OCI-LY1 (cell line): ENCODE results near the gene MTOR.

Source experiments
- H2AFZ ChIP-seq: fragments of 200-600 bp; sonication (generic), shearing (Covaris generic); 2 replicates; pipeline ENCODE4 v1.6.0; 2014; ENCODE audit warnings: antibody characterized with exemption, mild to moderate bottlenecking, low read length
- H3F3A ChIP-seq: fragments of 200-600 bp; sonication (generic), shearing (Covaris generic); 2 replicates; pipeline ENCODE4 v1.6.0; 2014; ENCODE audit warnings: mild to moderate bottlenecking, antibody characterized with exemption, low read length, moderate library complexity; ENCODE audit not compliant: insufficient read depth
- H3K27ac ChIP-seq: fragments of 200-600 bp; sonication (generic); 2 replicates; pipeline ENCODE4 v1.5.1; 2014; ENCODE audit warnings: low read length, mixed run types, mild to moderate bottlenecking, low read depth; ENCODE audit not compliant: poor library complexity, severe bottlenecking
- H3K27me3 ChIP-seq: fragments of 200-600 bp; sonication (generic); 2 replicates; pipeline ENCODE4 v1.6.0; 2014; ENCODE audit warnings: antibody characterized with exemption, mild to moderate bottlenecking, low read length, moderate library complexity; ENCODE audit not compliant: insufficient read depth
- H3K36me3 ChIP-seq: fragments of 200-600 bp; sonication (generic); 2 replicates; pipeline ENCODE4 v1.6.1; 2014; ENCODE audit warnings: mild to moderate bottlenecking, antibody characterized with exemption, low read length, moderate library complexity, mixed read lengths; ENCODE audit not compliant: insufficient read depth
- H3K4me1 ChIP-seq: fragments of 200-600 bp; sonication (generic); 2 replicates; pipeline ENCODE4 v1.5.1; 2014; ENCODE audit warnings: mild to moderate bottlenecking, low read length, moderate library complexity; ENCODE audit not compliant: insufficient read depth, severe bottlenecking
- H3K4me2 ChIP-seq: fragments of 200-600 bp; sonication (generic), shearing (Covaris generic); 2 replicates; pipeline ENCODE4 v1.6.1; 2014; ENCODE audit warnings: low read length
- H3K4me3 ChIP-seq: fragments of 200-600 bp; sonication (generic); 2 replicates; pipeline ENCODE4 v1.5.1; 2014; ENCODE audit warnings: low read length, low read depth, mild to moderate bottlenecking, mixed read lengths; ENCODE audit not compliant: poor library complexity, severe bottlenecking
- H3K79me2 ChIP-seq: fragments of 200-600 bp; shearing (Covaris generic); 2 replicates; pipeline ENCODE4 v1.6.1; 2016; ENCODE audit warnings: mixed run types, low read length, mixed read lengths; ENCODE audit not compliant: insufficient read depth
- H3K9ac ChIP-seq: fragments of 200-600 bp; sonication (generic), shearing (Covaris generic); 2 replicates; pipeline ENCODE4 v1.6.1; 2014; ENCODE audit warnings: mild to moderate bottlenecking, low read length, mixed read lengths
- H3K9me2 ChIP-seq: fragments of 200-600 bp; sonication (generic), shearing (Covaris generic); 2 replicates; pipeline ENCODE4 v1.6.1; 2014; ENCODE audit warnings: low read depth, mild to moderate bottlenecking, low read length, mixed read lengths
- H3K9me3 ChIP-seq: fragments of 200-600 bp; shearing (Covaris generic); 2 replicates; pipeline ENCODE4 v1.6.1; 2014; ENCODE audit warnings: low read length, mixed read lengths
- H4K20me1 ChIP-seq: fragments of 200-600 bp; sonication (generic), shearing (Covaris generic); 2 replicates; pipeline ENCODE4 v1.6.0; 2016; ENCODE audit warnings: mild to moderate bottlenecking, low read length; ENCODE audit not compliant: insufficient read depth
- EZH2 ChIP-seq: fragments of 200-600 bp; sonication (generic), shearing (Covaris generic); IDR thresholded peaks from 2 replicates; pipeline ENCODE4 v1.8.0; 2017; ENCODE audit warnings: borderline replicate concordance, mixed run types, mild to moderate bottlenecking, antibody characterized with exemption, low read length, moderate library complexity, mixed read lengths
- TF ChIP-seq, protein P1 (sequence below): fragments of 200-600 bp; sonication (generic), shearing (Covaris generic); IDR thresholded peaks from 2 replicates; pipeline ENCODE4 v1.5.1; 2017; ENCODE audit warnings: mild to moderate bottlenecking, antibody characterized with exemption, low read length, moderate library complexity, mixed read lengths

MTOR gene

GRCh38 chr1:11193376-11193775 is 69.0 kb downstream of the MTOR start:
- H3K4me1 ChIP-seq: no peaks in the 10 kb centered on the region
- no peak overlapping the region for H3K9ac ChIP-seq
- no peak overlapping the region for H3K4me2 ChIP-seq
- no peaks in the 10 kb centered on the region for H3K79me2 ChIP-seq
- no peaks in the 10 kb centered on the region for H3F3A ChIP-seq
- H4K20me1 ChIP-seq: no peaks in the 10 kb centered on the region
- no peak overlapping the region for H3K27ac ChIP-seq
- H3K4me3 ChIP-seq: no peak overlapping the region
- H2AFZ ChIP-seq: no peak overlapping the region
- TF ChIP-seq, protein P1, sequence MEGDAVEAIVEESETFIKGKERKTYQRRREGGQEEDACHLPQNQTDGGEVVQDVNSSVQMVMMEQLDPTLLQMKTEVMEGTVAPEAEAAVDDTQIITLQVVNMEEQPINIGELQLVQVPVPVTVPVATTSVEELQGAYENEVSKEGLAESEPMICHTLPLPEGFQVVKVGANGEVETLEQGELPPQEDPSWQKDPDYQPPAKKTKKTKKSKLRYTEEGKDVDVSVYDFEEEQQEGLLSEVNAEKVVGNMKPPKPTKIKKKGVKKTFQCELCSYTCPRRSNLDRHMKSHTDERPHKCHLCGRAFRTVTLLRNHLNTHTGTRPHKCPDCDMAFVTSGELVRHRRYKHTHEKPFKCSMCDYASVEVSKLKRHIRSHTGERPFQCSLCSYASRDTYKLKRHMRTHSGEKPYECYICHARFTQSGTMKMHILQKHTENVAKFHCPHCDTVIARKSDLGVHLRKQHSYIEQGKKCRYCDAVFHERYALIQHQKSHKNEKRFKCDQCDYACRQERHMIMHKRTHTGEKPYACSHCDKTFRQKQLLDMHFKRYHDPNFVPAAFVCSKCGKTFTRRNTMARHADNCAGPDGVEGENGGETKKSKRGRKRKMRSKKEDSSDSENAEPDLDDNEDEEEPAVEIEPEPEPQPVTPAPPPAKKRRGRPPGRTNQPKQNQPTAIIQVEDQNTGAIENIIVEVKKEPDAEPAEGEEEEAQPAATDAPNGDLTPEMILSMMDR: no peak
- TF ChIP-seq EZH2: no peak
- H3K9me3 ChIP-seq: no peaks in the 10 kb centered on the region
- H3K27me3 ChIP-seq: no peaks in the 10 kb centered on the region
- no peaks in the 10 kb centered on the region for H3K9me2 ChIP-seq
- H3K36me3 ChIP-seq: peaks cover 86% of the 10 kb centered on the region

DNA sequence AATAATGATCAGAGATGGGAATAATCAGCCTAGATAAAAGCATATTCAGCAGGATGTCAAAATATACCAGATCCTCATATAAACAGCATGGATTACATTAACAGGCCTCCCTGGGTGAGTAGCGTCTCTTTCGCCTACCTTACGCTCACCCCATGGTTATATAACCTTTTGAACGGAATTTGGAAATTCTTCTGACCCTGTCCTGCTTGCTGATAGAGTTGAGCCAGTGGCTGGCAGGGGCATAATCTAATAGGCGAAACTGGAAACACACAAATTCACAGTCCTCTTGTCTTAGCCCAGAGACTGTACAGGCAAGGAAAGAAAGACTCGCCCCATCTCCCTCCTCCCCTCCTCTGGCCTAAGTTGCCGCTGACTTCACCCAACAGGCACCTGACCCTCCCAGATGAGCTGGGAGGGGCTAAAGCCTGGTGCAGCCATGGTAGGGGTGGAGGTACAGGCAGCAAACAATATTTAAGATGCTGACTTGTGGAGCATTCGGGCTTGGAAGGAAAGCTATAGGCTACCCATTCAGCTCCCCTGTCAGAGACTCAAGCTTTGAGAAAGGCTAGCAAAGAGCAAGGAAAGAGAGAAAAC is 73.4 kb downstream of the MTOR start, which contains the start of gene ANGPTL7:
Gene ANGPTL7 (plus strand): TSS at position 498 of the 594 bp plus-strand sequence. CDS start 225 bp downstream, outside the sequence.
- peaks cover 68% of the 10 kb centered on the region for H3K36me3 ChIP-seq
- H3K79me2 ChIP-seq: no peaks in the 10 kb centered on the region
- H4K20me1 ChIP-seq: no peaks in the 10 kb centered on the region
- no peaks in the 10 kb centered on the region for H3K27me3 ChIP-seq
- no peak within 1 kb of the TSS for H3K4me3 ChIP-seq
- no peak within 1 kb of the TSS for H3K9ac ChIP-seq
- no peaks in the 10 kb centered on the region for H3K9me2 ChIP-seq
- no peaks in the 10 kb centered on the region for H3F3A ChIP-seq
- no peak within 1 kb of the TSS for H3K27ac ChIP-seq
- no peaks in the 10 kb centered on the region for H3K4me1 ChIP-seq
- H3K4me2 ChIP-seq: no peak within 1 kb of the TSS
- no peaks in the 10 kb centered on the region for H3K9me3 ChIP-seq
- no peak for TF ChIP-seq EZH2
- TF ChIP-seq, protein P1: no peak
- no peak within 1 kb of the TSS for H2AFZ ChIP-seq

GRCh38 chr1:11188381-11188780 is 74.0 kb downstream of the MTOR start:
- no peak overlapping the region for H3K4me2 ChIP-seq
- no peaks in the 10 kb centered on the region for H3K9me2 ChIP-seq
- H3K79me2 ChIP-seq: no peaks in the 10 kb centered on the region
- no peak overlapping the region for H2AFZ ChIP-seq
- no peaks in the 10 kb centered on the region for H4K20me1 ChIP-seq
- no peak overlapping the region for H3K4me3 ChIP-seq
- H3K4me1 ChIP-seq: no peaks in the 10 kb centered on the region
- no peak overlapping the region for H3K9ac ChIP-seq
- no peak for TF ChIP-seq EZH2
- TF ChIP-seq, protein P1: no peak
- no peaks in the 10 kb centered on the region for H3K9me3 ChIP-seq
- no peak overlapping the region for H3K27ac ChIP-seq
- no peaks in the 10 kb centered on the region for H3K27me3 ChIP-seq
- H3F3A ChIP-seq: no peaks in the 10 kb centered on the region
- peaks cover 62% of the 10 kb centered on the region for H3K36me3 ChIP-seq
